GM06990 (cell line): ENCODE results near the gene USB1.

ENCODE experiments used
- DNase-seq: peaks from one replicate; pipeline ENCODE4 v3.0.0-alpha.2; 2011; ENCODE audit not compliant: insufficient read length; ENCODE audit errors: extremely low read depth
- H3K27me3 ChIP-seq: replicated peaks from 2 replicates; pipeline ENCODE4 v1.6.0; 2011; ENCODE audit warnings: low read length; ENCODE audit not compliant: control insufficient read depth, insufficient read depth
- H3K36me3 ChIP-seq: 2 replicates; pipeline ENCODE4 v1.5.1; 2011; ENCODE audit warnings: low read length; ENCODE audit not compliant: control insufficient read depth, insufficient read depth
- H3K4me3 ChIP-seq: replicated peaks from 2 replicates; pipeline ENCODE4 v1.5.1; 2011; ENCODE audit warnings: low read depth, mild to moderate bottlenecking, control low read depth, low read length
- TF ChIP-seq, protein P1 (sequence below): IDR thresholded peaks from 2 replicates; pipeline ENCODE4 v1.5.1; 2011; ENCODE audit warnings: low read length, control low read depth, mild to moderate bottlenecking, inconsistent platforms; ENCODE audit not compliant: insufficient read depth, poor library complexity, severe bottlenecking

Gene USB1

DNA sequence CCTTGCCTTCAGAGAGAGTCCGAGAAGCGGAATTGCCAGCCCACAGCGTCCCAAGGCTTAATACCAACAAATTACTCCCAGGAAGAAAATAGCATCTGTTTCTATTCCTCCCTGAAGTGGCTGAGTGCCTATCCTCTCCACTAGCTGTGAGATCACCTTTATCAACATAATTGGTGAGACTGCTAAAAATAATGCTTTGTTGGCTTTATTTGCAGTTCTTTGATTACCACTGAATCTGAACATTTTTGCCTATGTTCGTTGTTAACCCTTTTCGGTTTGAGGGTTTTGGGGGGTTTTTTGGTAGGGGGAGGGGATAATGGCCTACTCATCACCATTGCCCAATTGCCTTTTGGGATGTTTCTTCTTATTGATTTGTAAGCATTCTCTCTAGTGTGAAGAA is 55.4 kb downstream of the USB1 start:
- no peaks in the 10 kb centered on the region; the same call in 1 of the 2 replicates for H3K27me3 ChIP-seq
- no peak overlapping the region for H3K4me3 ChIP-seq
- no peaks in the 10 kb centered on the region for H3K36me3 ChIP-seq
- TF ChIP-seq, protein P1, sequence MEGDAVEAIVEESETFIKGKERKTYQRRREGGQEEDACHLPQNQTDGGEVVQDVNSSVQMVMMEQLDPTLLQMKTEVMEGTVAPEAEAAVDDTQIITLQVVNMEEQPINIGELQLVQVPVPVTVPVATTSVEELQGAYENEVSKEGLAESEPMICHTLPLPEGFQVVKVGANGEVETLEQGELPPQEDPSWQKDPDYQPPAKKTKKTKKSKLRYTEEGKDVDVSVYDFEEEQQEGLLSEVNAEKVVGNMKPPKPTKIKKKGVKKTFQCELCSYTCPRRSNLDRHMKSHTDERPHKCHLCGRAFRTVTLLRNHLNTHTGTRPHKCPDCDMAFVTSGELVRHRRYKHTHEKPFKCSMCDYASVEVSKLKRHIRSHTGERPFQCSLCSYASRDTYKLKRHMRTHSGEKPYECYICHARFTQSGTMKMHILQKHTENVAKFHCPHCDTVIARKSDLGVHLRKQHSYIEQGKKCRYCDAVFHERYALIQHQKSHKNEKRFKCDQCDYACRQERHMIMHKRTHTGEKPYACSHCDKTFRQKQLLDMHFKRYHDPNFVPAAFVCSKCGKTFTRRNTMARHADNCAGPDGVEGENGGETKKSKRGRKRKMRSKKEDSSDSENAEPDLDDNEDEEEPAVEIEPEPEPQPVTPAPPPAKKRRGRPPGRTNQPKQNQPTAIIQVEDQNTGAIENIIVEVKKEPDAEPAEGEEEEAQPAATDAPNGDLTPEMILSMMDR = no peak
- DNase-seq = no peak

DNA sequence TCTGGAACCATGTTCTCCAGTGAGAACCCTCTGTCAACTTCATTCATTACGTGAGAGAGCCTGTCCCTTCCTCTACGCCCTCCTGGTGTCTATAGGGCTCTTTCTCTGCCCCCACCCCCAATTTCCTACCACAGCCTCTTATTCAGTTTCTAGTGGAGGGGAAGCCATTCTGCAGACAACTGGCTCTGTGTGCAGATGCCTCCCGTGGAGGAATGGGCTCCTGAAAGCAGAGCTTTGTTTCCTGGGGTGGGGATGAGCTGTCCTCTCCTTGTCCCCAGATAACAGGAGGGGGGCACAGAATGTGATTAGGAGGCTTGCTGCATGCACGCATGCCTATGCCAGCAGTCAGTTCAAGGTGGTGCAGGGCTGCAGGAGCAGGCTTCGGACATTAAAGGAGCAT is 55.9 kb downstream of the USB1 start:
- H3K4me3 ChIP-seq = no peak overlapping the region
- no peak for DNase-seq
- H3K27me3 ChIP-seq = no peaks in the 10 kb centered on the region; the same call in 1 of the 2 replicates
- TF ChIP-seq, protein P1 = no peak
- H3K36me3 ChIP-seq = no peaks in the 10 kb centered on the region

DNA sequence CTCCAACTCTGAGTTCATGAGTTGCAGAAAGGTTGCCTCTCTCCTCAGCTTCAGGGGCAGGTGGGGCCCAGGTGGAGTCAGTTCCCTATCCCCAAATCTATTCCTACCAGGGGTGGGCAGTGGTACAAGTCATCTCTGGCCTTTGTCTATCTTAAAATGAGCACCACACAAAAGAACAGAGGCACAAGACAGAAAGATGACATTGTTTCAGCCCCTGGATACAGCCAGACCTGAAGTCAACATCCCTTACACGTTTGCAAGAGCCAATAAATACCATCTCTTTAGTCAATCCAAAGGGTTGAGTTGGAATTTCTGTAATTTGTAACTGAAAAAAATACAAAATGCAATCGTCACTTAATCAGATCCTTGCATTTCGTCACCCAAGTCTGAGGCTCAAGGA is 56.6 kb downstream of the USB1 start:
- Histone ChIP-seq H3K4me3 (no peak overlapping the region), H3K36me3 (no peaks in the 10 kb centered on the region), H3K27me3 (no peaks in the 10 kb centered on the region; the same call in 1 of the 2 replicates)
- DNase-seq = no peak
- TF ChIP-seq, protein P1 = no peak

DNA sequence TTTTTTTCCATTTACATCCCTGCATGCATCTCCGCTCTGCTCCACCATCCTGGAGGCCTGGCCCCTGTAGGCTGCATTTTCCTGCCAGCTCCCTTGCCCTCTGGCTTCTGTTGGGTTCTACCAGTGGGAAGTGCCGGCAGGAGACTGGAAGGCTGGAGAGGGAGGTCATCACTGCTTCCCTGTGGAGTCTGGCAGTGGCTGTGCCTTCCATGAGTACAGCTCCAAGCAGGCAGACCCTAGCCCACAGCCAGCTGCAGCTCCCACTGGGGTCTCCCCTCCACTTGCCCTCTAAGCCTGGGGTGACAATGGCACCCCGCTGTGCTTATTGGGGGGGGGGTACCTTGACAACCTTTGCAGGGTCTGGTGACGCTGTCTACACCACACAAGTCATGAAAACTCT is 61.6 kb downstream of the USB1 start:
- H3K27me3 ChIP-seq = no peaks in the 10 kb centered on the region; the same call in 1 of the 2 replicates
- TF ChIP-seq, protein P1 = no peak
- no peak for DNase-seq
- no peak overlapping the region for H3K4me3 ChIP-seq
- H3K36me3 ChIP-seq = no peaks in the 10 kb centered on the region

DNA sequence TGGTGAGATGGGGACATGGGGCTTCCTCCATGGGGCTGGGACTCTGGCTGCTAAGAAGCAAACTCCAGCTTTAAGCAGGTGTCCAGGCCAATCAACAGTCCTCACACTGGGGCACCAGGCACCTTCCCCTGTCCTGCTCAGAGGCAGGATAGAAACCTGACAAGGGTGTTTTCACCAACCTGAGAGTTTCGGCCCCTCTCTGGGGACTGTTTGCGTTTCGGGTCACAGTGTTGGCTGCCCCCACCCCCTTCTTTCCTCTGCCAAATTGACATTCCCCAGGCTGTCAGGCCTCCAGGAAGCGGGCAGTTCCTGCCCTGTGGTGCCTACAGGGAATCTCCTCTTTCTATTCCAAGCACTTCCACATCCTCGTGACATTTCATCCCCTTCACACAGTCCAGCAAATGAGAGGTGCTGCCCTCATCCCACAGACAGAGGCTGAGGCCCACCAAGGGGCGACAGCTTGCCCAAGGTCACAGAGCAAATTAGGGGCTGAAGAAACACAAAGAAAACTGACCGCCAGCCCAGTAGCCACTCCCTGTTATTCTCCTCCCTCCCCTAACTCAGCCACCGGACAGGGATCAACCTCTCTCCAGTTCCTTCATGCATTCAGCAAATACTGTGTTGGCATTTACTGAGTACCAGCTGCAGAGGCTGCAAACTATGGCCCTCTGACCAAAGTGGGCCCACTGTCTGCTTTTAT is 62.3 kb downstream of the USB1 start:
- H3K4me3 ChIP-seq = no peak overlapping the region
- DNase-seq = no peak
- TF ChIP-seq, protein P1 = no peak
- H3K36me3 ChIP-seq = no peaks in the 10 kb centered on the region
- H3K27me3 ChIP-seq = no peaks in the 10 kb centered on the region; the same call in 1 of the 2 replicates
